HG03025 (cell line): ENCODE measurements around the gene HERPUD1.
A peak's percentile ranks its signal among the peaks of the same experiment; 100 is the strongest.
"Not testable (repeated sequence)": the region's sequence is repeated elsewhere in the genome, so short reads cannot be mapped to it uniquely, and the experiment has no call there.

Experiments used
- ATAC-seq: cut with Tn5 transposase; IDR thresholded peaks from one replicate; pipeline ENCODE4 v1.9.1; 2021; ENCODE audit warnings: mild to moderate bottlenecking, moderate library complexity; ENCODE audit not compliant: unreplicated experiment, low FRiP score

HERPUD1 gene

GRCh38 chr16:56974549-56975300 is 42.8 kb downstream of the HERPUD1 start:
- no peak for ATAC-seq

- ATAC-seq = no peak
Observed at GRCh38 chr16:56975714-56976113, 43.8 kb downstream of the HERPUD1 start.

- ATAC-seq = no peak
Observed at GRCh38 chr16:56977216-56977615, 45.3 kb downstream of the HERPUD1 start.

- ATAC-seq = no peak
Observed at GRCh38 chr16:56977823-56978430, 46.0 kb downstream of the HERPUD1 start.

GRCh38 chr16:56980201-56980535 is 48.2 kb downstream of the HERPUD1 start:
- ATAC-seq = no peak

GRCh38 chr16:56980792-56981724 is 49.1 kb downstream of the HERPUD1 start:
- no peak for ATAC-seq

- ATAC-seq = no peak
Observed at GRCh38 chr16:56981729-56982271, 49.9 kb downstream of the HERPUD1 start.

- ATAC-seq = no peak
Observed at GRCh38 chr16:56982695-56983094, 50.8 kb downstream of the HERPUD1 start.

GRCh38 chr16:56983211-56983751 is 51.3 kb downstream of the HERPUD1 start:
- no peak for ATAC-seq

GRCh38 chr16:56984639-56985038 is 52.7 kb downstream of the HERPUD1 start:
- no peak for ATAC-seq

- ATAC-seq = no peak
Observed at GRCh38 chr16:56985288-56985961, 53.5 kb downstream of the HERPUD1 start.

- ATAC-seq = no peak
Observed at GRCh38 chr16:56985962-56986360, 54.0 kb downstream of the HERPUD1 start.

GRCh38 chr16:56986361-56986760 is 54.4 kb downstream of the HERPUD1 start:
- no peak for ATAC-seq

GRCh38 chr16:56986908-56987307 is 55.0 kb downstream of the HERPUD1 start:
- ATAC-seq = not testable (repeated sequence)

- no peak for ATAC-seq
Observed at GRCh38 chr16:56987692-56988091, 55.8 kb downstream of the HERPUD1 start.

GRCh38 chr16:56988161-56988947 is 56.4 kb downstream of the HERPUD1 start:
- no peak for ATAC-seq

- peak; percentile 65 for ATAC-seq
Observed at GRCh38 chr16:56988948-56989945, 57.3 kb downstream of the HERPUD1 start, which contains the start of gene NLRC5. NLRC5 (plus strand) TSS chr16:56989557; CDS start chr16:57020713, 31,156 bp downstream.

- no peak for ATAC-seq
Observed at GRCh38 chr16:56989988-56990387, 58.0 kb downstream of the HERPUD1 start.
